Colonic mucosa (tissue), 4 donors: ENCODE measurements around the gene CBX7. TPM values are rescaled to one million over a fixed set of nuclear protein-coding genes. Genes with fewer than 3 reads are reported as not detected.

Experiments used
- DNase-seq: peaks from one replicate; pipeline ENCODE4 v3.0.0-alpha.2; 2020
- H3K27ac ChIP-seq: fragments of 200-600 bp; one replicate; pipeline ENCODE4 v1.8.0; 2021
- H3K27me3 ChIP-seq: fragments of 200-600 bp; one replicate; pipeline ENCODE4 v1.8.0; 2021
- H3K36me3 ChIP-seq: fragments of 200-600 bp; one replicate; pipeline ENCODE4 v1.8.0; 2021
- H3K4me1 ChIP-seq: fragments of 200-600 bp; one replicate; pipeline ENCODE4 v1.8.0; 2021; ENCODE audit warnings: mild to moderate bottlenecking
- H3K4me3 ChIP-seq: fragments of 200-600 bp; one replicate; pipeline ENCODE4 v1.8.0; 2021
- H3K9ac ChIP-seq, 2 donors: one replicate each; pipeline ENCODE4 v1.7.0; 2013; ENCODE audit warnings: control low read depth in 2 of 2, low read depth in 2 of 2, low read length in 2 of 2
- H3K9me3 ChIP-seq: fragments of 200-600 bp; one replicate; pipeline ENCODE4 v1.8.0; 2021
- CTCF ChIP-seq: fragments of 200-600 bp; IDR thresholded peaks from one replicate; pipeline ENCODE4 v1.8.0; 2022; ENCODE audit warnings: antibody characterized with exemption, mild to moderate bottlenecking
- intact Hi-C: fragments of 100-400 bp; cut with DNase I; formaldehyde crosslinking; loops from one replicate; pipeline ENCODE4 v1.14.1; 2022
- total RNA-seq, 2 donors: library from RNA; stranded (reverse); fragmentation: NEBNext Ultra II Directional in 1 of 2; extraction: Animal tissue kit (Norgen Biotek cat#: 25700) in 1 of 2; gene quantifications; one replicate each; pipeline ENCODE4 v1.2.1, GENCODE V29; 2021
- donor health status: healthy.
- donor health status: DM: no; HTN: no; CAD: no.
- donor health status: DM: no; HTN: no; CAD: no.

The CBX7 gene
- total RNA-seq, 2 donors from 2014 or later, result 15.0 to 21.1 TPM

DNA sequence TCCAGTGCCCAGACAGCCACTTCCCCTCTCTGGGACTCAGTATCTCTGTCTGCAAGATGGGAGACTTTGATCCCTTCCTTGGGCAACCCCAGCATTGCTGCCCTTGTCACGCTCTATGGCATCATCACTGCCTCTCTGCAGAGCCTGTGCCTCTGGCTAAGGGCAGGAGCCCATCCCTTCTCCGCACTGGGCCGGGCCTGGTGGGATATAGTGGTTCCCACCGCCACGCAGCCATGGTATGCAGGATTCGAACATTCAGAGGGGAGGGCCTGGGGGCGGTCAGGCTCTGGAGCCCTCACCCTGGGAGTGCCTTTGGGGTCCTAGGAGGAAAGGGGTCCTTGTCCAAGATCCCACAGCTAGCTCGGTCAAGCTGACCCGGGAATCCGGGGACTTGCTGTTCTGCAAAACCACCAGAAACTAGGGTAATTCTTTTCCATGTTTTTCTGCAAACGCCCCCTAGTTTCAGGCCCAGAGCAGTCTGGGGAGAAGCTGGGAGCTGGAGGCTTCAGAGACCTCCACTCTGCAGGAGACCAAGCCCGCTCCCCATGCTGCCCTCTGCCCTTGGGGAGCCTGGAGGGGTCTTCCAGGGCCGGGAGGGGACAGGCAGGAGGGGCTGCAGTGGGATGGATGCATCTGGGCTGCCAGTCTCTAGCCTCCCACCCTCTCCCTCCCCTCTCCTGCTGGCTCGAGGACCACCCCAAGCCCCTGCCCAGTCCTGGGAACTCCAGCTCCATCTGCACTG lies 24.4 kb upstream of the CBX7 start:
- H3K9ac ChIP-seq, result peak overlapping the region; percentile 2 to 8
- no peaks in the 10 kb centered on the region for H3K27me3 ChIP-seq
- intact Hi-C loops, result loop anchor here (10.0 kb wide), 1 partner anchor 348 kb away; the partner anchor contains the start of gene ATF4
- DNase-seq, result no peak
- no peaks in the 10 kb centered on the region for H3K9me3 ChIP-seq
- no peak for TF ChIP-seq CTCF
- no peaks in the 10 kb centered on the region for H3K36me3 ChIP-seq
- H3K27ac ChIP-seq, result peak overlapping the region; percentile 13
- no peak overlapping the region for H3K4me3 ChIP-seq
- no peaks in the 10 kb centered on the region for H3K4me1 ChIP-seq

DNA sequence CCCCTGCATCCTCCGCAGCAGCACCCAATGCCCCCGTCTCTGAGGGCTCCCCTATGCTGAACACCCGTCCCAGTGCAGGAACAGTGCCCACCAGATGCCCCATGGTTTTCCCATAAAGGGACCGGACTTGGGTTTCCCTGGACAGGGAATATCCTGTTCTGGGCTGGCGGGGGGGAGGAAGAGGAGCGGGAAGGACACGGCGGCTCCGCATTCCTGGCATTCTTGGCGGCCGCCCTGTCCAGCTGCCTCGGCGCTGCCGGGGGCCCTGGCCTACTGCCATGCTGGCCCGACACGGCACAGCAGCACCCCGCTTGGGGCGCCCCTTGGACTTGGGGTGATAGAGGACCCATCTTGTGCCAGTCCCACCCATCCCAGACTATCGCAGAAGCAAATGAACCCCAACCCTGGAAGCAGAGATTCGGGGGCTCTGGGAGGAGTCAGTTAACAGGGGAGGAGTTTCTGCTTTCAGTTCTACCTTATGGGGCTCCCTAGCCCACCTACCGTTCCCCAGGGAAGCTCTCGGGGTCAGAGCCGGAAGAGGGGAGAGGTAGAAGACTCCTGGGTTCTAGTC lies 23.7 kb upstream of the CBX7 start:
- Histone ChIP-seq H3K27me3 (no peaks in the 10 kb centered on the region), H3K4me3 (no peak overlapping the region), H3K9ac (peak overlapping the region in 1 of 2 donors; percentile 43), H3K4me1 (peaks cover 2% of the 10 kb centered on the region), H3K27ac (peak overlapping the region; percentile 13), H3K9me3 (no peaks in the 10 kb centered on the region), H3K36me3 (no peaks in the 10 kb centered on the region)
- no peak for DNase-seq
- intact Hi-C loops, result loop anchor here (10.0 kb wide), 1 partner anchor 349 kb away; the partner anchor contains the start of gene ATF4
- no peak for TF ChIP-seq CTCF

- peaks cover 6% of the 10 kb centered on the region for H3K4me1 ChIP-seq
- peak overlapping the region; percentile 13 for H3K27ac ChIP-seq
- TF ChIP-seq CTCF, result no peak
- no peaks in the 10 kb centered on the region for H3K27me3 ChIP-seq
- H3K9ac ChIP-seq, result peak overlapping the region in 1 of 2 donors; percentile 43
- intact Hi-C loops, result loop anchor here (10.0 kb wide), 1 partner anchor 349 kb away; the partner anchor contains the start of gene ATF4
- no peaks in the 10 kb centered on the region for H3K9me3 ChIP-seq
- H3K4me3 ChIP-seq, result no peak overlapping the region
- H3K36me3 ChIP-seq, result no peaks in the 10 kb centered on the region
- DNase-seq, result peak; percentile 17
Observed at GRCh38 chr22:39175353-39176142, 23.1 kb upstream of the CBX7 start.

DNA sequence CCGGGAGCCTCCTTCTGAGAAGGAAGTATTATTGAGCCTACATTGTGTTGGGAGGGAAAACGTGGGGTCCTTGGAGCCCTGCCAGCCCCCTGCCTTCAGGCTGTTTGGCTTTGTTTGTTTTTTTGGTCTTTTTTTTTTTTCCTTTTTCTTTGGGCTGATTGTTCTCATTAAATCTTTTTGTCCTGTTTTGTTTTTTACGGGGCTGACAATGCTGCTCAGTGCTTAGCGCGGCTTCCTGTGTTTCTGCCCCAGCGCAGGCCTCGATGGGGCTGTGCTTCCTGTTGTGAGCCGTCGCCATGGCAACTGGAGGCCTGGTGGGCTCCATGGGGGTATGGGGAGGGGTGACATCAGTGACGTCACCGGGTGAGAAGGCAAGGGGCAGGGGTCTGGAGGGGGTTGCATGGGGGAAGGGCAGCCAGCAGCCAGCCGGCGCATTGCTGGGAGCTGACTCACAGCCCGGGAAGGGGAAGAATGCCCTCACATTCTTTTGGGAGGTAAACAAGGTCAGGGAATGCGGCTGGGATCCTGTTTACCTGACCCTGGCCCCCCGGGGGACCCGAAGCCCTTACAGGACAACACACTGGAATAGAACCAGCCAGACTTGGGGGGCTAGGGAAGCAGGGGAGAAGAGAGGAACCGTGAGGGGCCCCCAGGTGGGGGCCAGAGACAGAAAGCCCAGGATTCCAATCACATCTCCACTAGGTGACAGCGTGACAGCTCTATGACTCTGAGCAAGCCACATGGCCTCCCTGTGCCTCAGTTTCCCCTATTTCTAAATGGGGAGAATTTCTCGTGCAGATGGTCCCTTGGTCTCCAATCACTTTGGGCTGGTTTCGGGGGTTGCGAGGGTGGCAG lies 22.2 kb upstream of the CBX7 start:
- H3K27ac ChIP-seq, result peak overlapping the region; percentile 13
- H3K4me1 ChIP-seq, result peaks cover 6% of the 10 kb centered on the region
- H3K4me3 ChIP-seq, result no peak overlapping the region
- TF ChIP-seq CTCF, result no peak
- intact Hi-C loops, result loop anchor here (10.0 kb wide), 1 partner anchor 350 kb away; the partner anchor contains the start of gene ATF4
- peak overlapping the region in 1 of 2 donors; percentile 46 for H3K9ac ChIP-seq
- H3K9me3 ChIP-seq, result no peaks in the 10 kb centered on the region
- DNase-seq, result peak; percentile 49
- H3K27me3 ChIP-seq, result no peaks in the 10 kb centered on the region
- H3K36me3 ChIP-seq, result no peaks in the 10 kb centered on the region
